GM06990 (cell line): ENCODE measurements around the gene LSM10.

ENCODE experiments used
- DNase-seq: peaks from one replicate; pipeline ENCODE4 v3.0.0-alpha.2; 2011; ENCODE audit not compliant: insufficient read length; ENCODE audit errors: extremely low read depth
- H3K27me3 ChIP-seq: replicated peaks from 2 replicates; pipeline ENCODE4 v1.6.0; 2011; ENCODE audit warnings: low read length; ENCODE audit not compliant: control insufficient read depth, insufficient read depth
- H3K36me3 ChIP-seq: 2 replicates; pipeline ENCODE4 v1.5.1; 2011; ENCODE audit warnings: low read length; ENCODE audit not compliant: control insufficient read depth, insufficient read depth
- H3K4me3 ChIP-seq: replicated peaks from 2 replicates; pipeline ENCODE4 v1.5.1; 2011; ENCODE audit warnings: low read depth, mild to moderate bottlenecking, control low read depth, low read length
- TF ChIP-seq, protein P1 (sequence below): IDR thresholded peaks from 2 replicates; pipeline ENCODE4 v1.5.1; 2011; ENCODE audit warnings: low read length, control low read depth, mild to moderate bottlenecking, inconsistent platforms; ENCODE audit not compliant: insufficient read depth, poor library complexity, severe bottlenecking

LSM10 gene

GRCh38 chr1:36369061-36369861 is 28.4 kb downstream of the LSM10 start:
- DNase-seq = no peak
- TF ChIP-seq, protein P1, sequence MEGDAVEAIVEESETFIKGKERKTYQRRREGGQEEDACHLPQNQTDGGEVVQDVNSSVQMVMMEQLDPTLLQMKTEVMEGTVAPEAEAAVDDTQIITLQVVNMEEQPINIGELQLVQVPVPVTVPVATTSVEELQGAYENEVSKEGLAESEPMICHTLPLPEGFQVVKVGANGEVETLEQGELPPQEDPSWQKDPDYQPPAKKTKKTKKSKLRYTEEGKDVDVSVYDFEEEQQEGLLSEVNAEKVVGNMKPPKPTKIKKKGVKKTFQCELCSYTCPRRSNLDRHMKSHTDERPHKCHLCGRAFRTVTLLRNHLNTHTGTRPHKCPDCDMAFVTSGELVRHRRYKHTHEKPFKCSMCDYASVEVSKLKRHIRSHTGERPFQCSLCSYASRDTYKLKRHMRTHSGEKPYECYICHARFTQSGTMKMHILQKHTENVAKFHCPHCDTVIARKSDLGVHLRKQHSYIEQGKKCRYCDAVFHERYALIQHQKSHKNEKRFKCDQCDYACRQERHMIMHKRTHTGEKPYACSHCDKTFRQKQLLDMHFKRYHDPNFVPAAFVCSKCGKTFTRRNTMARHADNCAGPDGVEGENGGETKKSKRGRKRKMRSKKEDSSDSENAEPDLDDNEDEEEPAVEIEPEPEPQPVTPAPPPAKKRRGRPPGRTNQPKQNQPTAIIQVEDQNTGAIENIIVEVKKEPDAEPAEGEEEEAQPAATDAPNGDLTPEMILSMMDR = peak; percentile 85
- H3K4me3 ChIP-seq = no peak overlapping the region

GRCh38 chr1:36367798-36368197 is 29.9 kb downstream of the LSM10 start:
- peaks cover 6% of the 10 kb centered on the region for H3K36me3 ChIP-seq
- TF ChIP-seq, protein P1 = no peak
- no peak overlapping the region for H3K4me3 ChIP-seq
- no peak for DNase-seq
- no peaks in the 10 kb centered on the region for H3K27me3 ChIP-seq

More at GRCh38 chr1:36369061-36369861, 28.4 kb downstream of the LSM10 start:
- Histone ChIP-seq H3K36me3 (peaks cover 6% of the 10 kb centered on the region), H3K27me3 (no peaks in the 10 kb centered on the region)

GRCh38 chr1:36367066-36367465 is 30.6 kb downstream of the LSM10 start:
- TF ChIP-seq, protein P1 = no peak
- H3K27me3 ChIP-seq = no peaks in the 10 kb centered on the region
- H3K4me3 ChIP-seq = no peak overlapping the region
- DNase-seq = no peak
- H3K36me3 ChIP-seq = peaks cover 8% of the 10 kb centered on the region

- H3K4me3 ChIP-seq = no peak overlapping the region
- TF ChIP-seq, protein P1 = no peak
- no peaks in the 10 kb centered on the region for H3K27me3 ChIP-seq
- peaks cover 9% of the 10 kb centered on the region for H3K36me3 ChIP-seq
- DNase-seq = no peak
Measured at GRCh38 chr1:36366091-36366661, 31.5 kb downstream of the LSM10 start.

DNA sequence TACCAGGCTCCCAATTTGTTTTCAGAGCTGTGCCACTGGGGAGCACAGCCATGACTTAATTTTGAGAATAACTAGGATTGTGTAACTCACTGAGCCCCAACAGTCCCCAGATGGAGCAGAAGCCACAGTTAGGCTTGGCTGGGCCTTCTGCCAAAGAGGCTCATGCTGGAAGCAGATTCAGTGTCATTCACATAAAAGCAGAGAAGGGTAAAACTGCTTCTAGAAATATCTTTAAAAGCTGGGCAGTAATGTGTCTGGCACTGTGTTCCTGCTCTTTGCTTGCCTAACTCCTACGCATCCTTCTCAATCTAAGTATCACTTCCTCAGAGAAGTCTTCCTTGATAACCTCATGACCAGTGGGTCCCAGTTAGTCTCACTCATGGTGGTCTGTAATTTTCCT is 32.3 kb downstream of the LSM10 start:
- TF ChIP-seq, protein P1 = no peak
- Histone ChIP-seq H3K4me3 (no peak overlapping the region), H3K27me3 (no peaks in the 10 kb centered on the region), H3K36me3 (peaks cover 9% of the 10 kb centered on the region)
- DNase-seq = no peak
